B cell (primary cell): ENCODE data around the gene TRUB1. TPM values are rescaled to one million over a fixed set of nuclear protein-coding genes. Genes with fewer than 3 reads are reported as not detected.

Experiments
- ATAC-seq: fragments of 200-7000 bp; cut with Tn5 transposase; one replicate; pipeline ENCODE4 v1.10.0; 2021; ENCODE audit warnings: low read depth, mild to moderate bottlenecking, moderate number of reproducible peaks, moderate library complexity
- CTCF ChIA-PET: fragments of 350-600 bp; sonication (Branson Sonifier 250); formaldehyde crosslinking; loops from one replicate; lab custom pipeline; 2021; ENCODE audit warnings: antibody characterized with exemption, inconsistent platforms; lab: Charles Lee
- POLR2A ChIA-PET: fragments of 350-600 bp; sonication (Branson Sonifier 250); formaldehyde crosslinking; loops from one replicate; lab custom pipeline; 2021; ENCODE audit warnings: antibody characterized with exemption; lab: Charles Lee
- DNase-seq: peaks from one replicate; pipeline ENCODE4 v3.0.0; 2013
- H2AFZ ChIP-seq: 2 replicates; pipeline ENCODE4 v1.6.1; 2012; ENCODE audit warnings: mild to moderate bottlenecking, low read depth, low read length; ENCODE audit not compliant: insufficient read depth, poor library complexity, severe bottlenecking
- H3K27ac ChIP-seq, 2 donors: 1 replicate in 1 of 2; 2 replicates in 1 of 2; pipeline ENCODE4 v1.5.1; 2012 to 2013; ENCODE audit warnings: low read length in 2 of 2, mild to moderate bottlenecking in 2 of 2, moderate library complexity in 1 of 2
- H3K27me3 ChIP-seq, 4 experiments: fragments of 200-600 bp in 1 of 4; sonication (generic) in 1 of 4; replicated peaks in 1 of 4; 1 replicate in 2 of 4; 2 replicates in 2 of 4; pipeline versions ENCODE4 v1.6.1 to v1.7.0; 2013 to 2016; ENCODE audit warnings: low read length in 3 of 4, mild to moderate bottlenecking in 2 of 4, mixed read lengths in 1 of 4, moderate library complexity in 1 of 4; ENCODE audit not compliant: insufficient read depth in 4 of 4, control insufficient read depth in 3 of 4; ENCODE audit errors: control extremely low read depth in 1 of 4
- H3K36me3 ChIP-seq, 2 experiments: replicated peaks in 1 of 2; 1 replicate in 1 of 2; 2 replicates in 1 of 2; pipeline versions ENCODE4 v1.6.1 to v1.7.1; 2013; ENCODE audit warnings: low read length in 1 of 2; ENCODE audit not compliant: insufficient read depth in 2 of 2, control insufficient read depth in 1 of 2; ENCODE audit errors: control extremely low read depth in 1 of 2, extremely low read depth in 1 of 2
- H3K4me1 ChIP-seq, 2 donors: fragments of 200-600 bp in 1 of 2; sonication (generic) in 1 of 2; 1 replicate in 1 of 2; 2 replicates in 1 of 2; pipeline versions ENCODE4 v1.5.1 to v1.6.1; 2013 to 2017; ENCODE audit warnings: low read length in 2 of 2; ENCODE audit not compliant: control insufficient read depth in 2 of 2, insufficient read depth in 2 of 2
- H3K4me2 ChIP-seq: replicated peaks from 2 replicates; pipeline ENCODE3; 2012; ENCODE audit warnings: mild to moderate bottlenecking, low read depth, low read length; ENCODE audit not compliant: poor library complexity, severe bottlenecking
- H3K4me3 ChIP-seq, 5 experiments: fragments of 200-600 bp in 1 of 5; sonication (generic) in 1 of 5; 1 replicate in 3 of 5; 2 replicates in 2 of 5; pipeline versions ENCODE4 v1.5.1 to v1.7.0; 2011 to 2016; ENCODE audit warnings: low read length in 4 of 5, mild to moderate bottlenecking in 4 of 5, low read depth in 2 of 5, control low read depth in 1 of 5, moderate library complexity in 1 of 5; ENCODE audit not compliant: insufficient read depth in 1 of 5; ENCODE audit errors: control extremely low read depth in 1 of 5, extremely low read depth in 1 of 5
- H3K79me2 ChIP-seq: fragments of 200-600 bp; sonication (generic); one replicate; pipeline ENCODE4 v1.6.0; 2016; ENCODE audit warnings: low read length; ENCODE audit not compliant: control insufficient read depth, insufficient read depth
- H3K9ac ChIP-seq: fragments of 200-600 bp; sonication (generic); 2 replicates; pipeline ENCODE4 v1.6.1; 2017; ENCODE audit warnings: mild to moderate bottlenecking, low read length, moderate library complexity
- H3K9me3 ChIP-seq, 3 donors: one replicate each; pipeline versions ENCODE4 v1.6.1 to v1.7.1; 2013; ENCODE audit warnings: low read length in 2 of 3; ENCODE audit not compliant: control insufficient read depth in 2 of 3, insufficient read depth in 1 of 3; ENCODE audit errors: control extremely low read depth in 1 of 3
- H4K20me1 ChIP-seq: 2 replicates; pipeline ENCODE4 v1.6.0; 2012; ENCODE audit warnings: mild to moderate bottlenecking, low read length; ENCODE audit not compliant: insufficient read depth, control insufficient read depth, poor library complexity, severe bottlenecking
- H3K27ac Mint-ChIP-seq: one replicate; pipeline ENCODE4 v1.8.0; 2021; ENCODE audit warnings: mixed read lengths
- H3K27me3 Mint-ChIP-seq: one replicate; pipeline ENCODE4 v1.8.0; 2021; ENCODE audit warnings: mixed read lengths
- H3K4me1 Mint-ChIP-seq: one replicate; pipeline ENCODE4 v1.8.0; 2021; ENCODE audit warnings: mixed read lengths
- H3K4me3 Mint-ChIP-seq: one replicate; pipeline ENCODE4 v1.8.0; 2021; ENCODE audit warnings: mixed read lengths
- H3K9me3 Mint-ChIP-seq: one replicate; pipeline ENCODE4 v1.8.0; 2022; ENCODE audit warnings: mixed read lengths; ENCODE audit not compliant: insufficient read depth
- CTCF ChIP-seq: fragments of 200-600 bp; IDR thresholded peaks from one replicate; pipeline ENCODE4 v1.8.0; 2022; ENCODE audit warnings: antibody characterized with exemption, mild to moderate bottlenecking
- EZH2 ChIP-seq: IDR thresholded peaks from 2 replicates; pipeline ENCODE4 v1.6.1; 2012; ENCODE audit warnings: borderline replicate concordance, low read depth, mild to moderate bottlenecking, moderate library complexity, low read length; ENCODE audit not compliant: insufficient read depth, poor library complexity, severe bottlenecking
- WGBS: methylation state at CpG from one replicate; pipeline ENCODE4 v1.1.5; 2013; ENCODE audit warnings: missing lambda C conversion rate; ENCODE audit not compliant: insufficient coverage; 5-methylcytosine and 5-hydroxymethylcytosine counted together
- intact Hi-C: fragments of 100-400 bp; cut with micrococcal nuclease; formaldehyde crosslinking; loops from one replicate; pipeline ENCODE4 v1.10.0; 2022
- polyA plus RNA-seq: library from polyadenylated mRNA; depleted of rRNA; stranded (reverse); fragments of >200 nt; gene quantifications from 2 replicates; pipeline ENCODE4 v1.2.3, GENCODE V29; 2012
- total RNA-seq, 2 donors: library from RNA; stranded (reverse); fragments of 120-200 nt in 1 of 2; gene quantifications; 1 replicate in 1 of 2; 2 replicates in 1 of 2; pipeline versions ENCODE4 v1.2.3 to v1.2.4, GENCODE V29; 2013 to 2022

TRUB1 gene
- total and polyA plus RNA-seq, 2 donors (not counting 1 experiment from before 2014, with no cell fraction given): 6.5 to 15.7 TPM

DNA sequence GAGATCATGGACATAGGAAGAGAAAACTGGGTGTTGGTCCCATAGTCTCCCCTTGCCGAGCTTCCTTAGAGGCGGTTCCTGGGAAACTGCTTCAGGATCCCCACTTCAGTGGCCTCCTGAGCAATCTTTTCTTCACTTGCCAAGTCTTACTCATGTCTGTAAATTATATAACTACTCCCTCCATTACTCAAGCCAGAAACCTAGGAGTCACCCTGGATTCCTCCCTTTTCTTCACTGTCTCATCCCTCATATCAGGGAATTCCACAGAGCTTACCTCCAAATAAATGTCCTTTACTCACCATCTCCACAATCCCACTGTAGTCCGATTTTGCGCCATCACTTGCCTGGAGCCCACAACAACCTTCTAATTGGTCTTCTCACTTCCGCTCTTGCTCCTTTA is 29.1 kb upstream of the TRUB1 start:
- no peaks in the 10 kb centered on the region for H3K9me3 ChIP-seq
- no peak overlapping the region for H3K4me2 ChIP-seq
- H3K4me1 Mint-ChIP-seq: no peaks in the 10 kb centered on the region
- no peaks in the 10 kb centered on the region for H4K20me1 ChIP-seq
- no peak for ATAC-seq
- DNase-seq: no peak
- H3K27ac ChIP-seq: no peak overlapping the region
- H3K9me3 Mint-ChIP-seq: no peaks in the 10 kb centered on the region
- no peaks in the 10 kb centered on the region for H3K4me1 ChIP-seq
- peaks cover 0 to 2% (median under 1%) of the 10 kb centered on the region in 4 experiments for H3K27me3 ChIP-seq
- intact Hi-C loops: no loop called here
- H3K79me2 ChIP-seq: no peaks in the 10 kb centered on the region
- no peak overlapping the region for H3K4me3 Mint-ChIP-seq
- no peak overlapping the region for H3K27ac Mint-ChIP-seq
- 100% methylated on average over 5 of the region's 5 CpGs for WGBS
- H3K9ac ChIP-seq: no peak overlapping the region
- no peaks in the 10 kb centered on the region for H3K36me3 ChIP-seq
- POLR2A ChIA-PET: no interaction called here
- peaks cover 16% of the 10 kb centered on the region for H3K27me3 Mint-ChIP-seq
- no peak overlapping the region for H2AFZ ChIP-seq
- CTCF ChIA-PET: no interaction called here
- no peak for TF ChIP-seq EZH2
- TF ChIP-seq CTCF: no peak
- H3K4me3 ChIP-seq: no peak overlapping the region

DNA sequence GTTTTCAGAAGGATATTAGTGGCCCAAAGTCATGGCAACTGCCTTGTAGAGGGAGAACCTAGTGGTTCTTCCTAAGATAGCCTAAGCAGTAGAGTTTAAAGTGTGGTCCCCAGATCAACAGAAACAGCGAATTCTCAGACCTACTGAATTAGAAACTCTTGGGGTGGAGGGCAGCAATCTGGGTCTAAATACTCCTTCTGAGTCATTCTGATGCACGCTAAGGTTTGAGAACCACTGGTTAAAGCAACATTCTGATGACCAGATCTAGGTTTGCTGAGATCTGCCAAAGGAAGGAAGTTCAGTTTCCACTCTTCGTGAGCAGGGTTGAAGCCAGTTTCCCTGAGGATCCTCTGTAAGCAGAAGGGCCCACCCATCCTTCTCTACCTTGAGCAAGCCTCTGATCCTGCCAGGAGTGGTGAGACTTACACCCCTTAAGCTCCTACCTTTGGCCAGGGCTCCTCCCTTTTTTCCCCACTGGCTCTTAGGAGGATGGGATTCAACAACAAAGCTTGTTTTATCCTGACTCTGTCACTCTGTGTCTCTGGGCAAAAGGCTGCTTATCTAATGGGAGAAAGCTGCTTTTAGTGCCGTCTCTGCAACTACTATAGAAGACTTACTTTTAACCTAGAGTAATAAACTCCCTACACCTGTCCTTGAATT is 26.8 kb upstream of the TRUB1 start:
- no peak overlapping the region for H3K4me2 ChIP-seq
- DNase-seq (no peak), ATAC-seq (no peak)
- no peaks in the 10 kb centered on the region for H3K79me2 ChIP-seq
- Mint-ChIP-seq H3K27me3 (peaks cover 9% of the 10 kb centered on the region), H3K9me3 (no peaks in the 10 kb centered on the region), H3K4me3 (no peak overlapping the region), H3K27ac (no peak overlapping the region), H3K4me1 (no peaks in the 10 kb centered on the region)
- ChIA-PET POLR2A (no interaction called here), CTCF (no interaction called here)
- H3K27me3 ChIP-seq: peaks cover 0 to 2% (median under 1%) of the 10 kb centered on the region in 4 experiments
- H3K9ac ChIP-seq: no peak overlapping the region
- no peak overlapping the region for H3K4me3 ChIP-seq
- no peaks in the 10 kb centered on the region for H3K4me1 ChIP-seq
- WGBS: 57% methylated on average over 3 of the region's 4 CpGs
- H2AFZ ChIP-seq: no peak overlapping the region
- no peak for TF ChIP-seq CTCF
- no peak for TF ChIP-seq EZH2
- intact Hi-C loops: no loop called here
- H3K9me3 ChIP-seq: no peaks in the 10 kb centered on the region
- no peaks in the 10 kb centered on the region for H4K20me1 ChIP-seq
- H3K27ac ChIP-seq: no peak overlapping the region
- H3K36me3 ChIP-seq: no peaks in the 10 kb centered on the region
